ENCODE measurements around the gene ERGIC3. TPM values are rescaled to one million over a fixed set of nuclear protein-coding genes. Genes with fewer than 3 reads are reported as not detected.

The ERGIC3 gene
- total RNA-seq, 1 donor, result 331 TPM

DNA sequence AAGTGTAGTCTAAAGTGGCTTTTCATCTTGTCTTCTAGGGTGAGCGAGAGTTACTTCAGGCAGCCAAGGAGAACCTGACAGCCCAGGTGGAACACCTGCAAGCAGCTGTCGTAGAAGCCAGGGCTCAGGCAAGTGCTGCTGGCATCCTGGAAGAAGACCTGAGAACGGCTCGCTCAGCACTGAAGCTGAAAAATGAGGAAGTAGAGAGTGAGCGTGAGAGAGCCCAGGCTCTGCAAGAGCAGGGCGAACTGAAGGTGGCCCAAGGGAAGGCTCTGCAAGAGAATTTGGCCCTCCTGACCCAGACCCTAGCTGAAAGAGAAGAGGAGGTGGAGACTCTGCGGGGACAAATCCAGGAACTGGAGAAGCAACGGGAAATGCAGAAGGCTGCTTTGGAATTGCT lies 39.5 kb upstream of the ERGIC3 start:
- no peak overlapping the region for H3K4me3 ChIP-seq (ENCODE audit: low read depth, low read length)
- no peak for DNase-seq (ENCODE audit: low read depth)
- TF ChIP-seq, protein P1, sequence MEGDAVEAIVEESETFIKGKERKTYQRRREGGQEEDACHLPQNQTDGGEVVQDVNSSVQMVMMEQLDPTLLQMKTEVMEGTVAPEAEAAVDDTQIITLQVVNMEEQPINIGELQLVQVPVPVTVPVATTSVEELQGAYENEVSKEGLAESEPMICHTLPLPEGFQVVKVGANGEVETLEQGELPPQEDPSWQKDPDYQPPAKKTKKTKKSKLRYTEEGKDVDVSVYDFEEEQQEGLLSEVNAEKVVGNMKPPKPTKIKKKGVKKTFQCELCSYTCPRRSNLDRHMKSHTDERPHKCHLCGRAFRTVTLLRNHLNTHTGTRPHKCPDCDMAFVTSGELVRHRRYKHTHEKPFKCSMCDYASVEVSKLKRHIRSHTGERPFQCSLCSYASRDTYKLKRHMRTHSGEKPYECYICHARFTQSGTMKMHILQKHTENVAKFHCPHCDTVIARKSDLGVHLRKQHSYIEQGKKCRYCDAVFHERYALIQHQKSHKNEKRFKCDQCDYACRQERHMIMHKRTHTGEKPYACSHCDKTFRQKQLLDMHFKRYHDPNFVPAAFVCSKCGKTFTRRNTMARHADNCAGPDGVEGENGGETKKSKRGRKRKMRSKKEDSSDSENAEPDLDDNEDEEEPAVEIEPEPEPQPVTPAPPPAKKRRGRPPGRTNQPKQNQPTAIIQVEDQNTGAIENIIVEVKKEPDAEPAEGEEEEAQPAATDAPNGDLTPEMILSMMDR (IDR thresholded peaks at IDR 0.05; ENCODE audit: insufficient read depth, low read length), result no peak

GRCh38 chr20:35503281-35503680 lies 38.6 kb upstream of the ERGIC3 start:
- no peak for DNase-seq (ENCODE audit: low read depth)
- TF ChIP-seq, protein P1 (IDR thresholded peaks at IDR 0.05; ENCODE audit: insufficient read depth, low read length), result no peak
- no peak overlapping the region for H3K4me3 ChIP-seq (ENCODE audit: low read depth, low read length)

DNA sequence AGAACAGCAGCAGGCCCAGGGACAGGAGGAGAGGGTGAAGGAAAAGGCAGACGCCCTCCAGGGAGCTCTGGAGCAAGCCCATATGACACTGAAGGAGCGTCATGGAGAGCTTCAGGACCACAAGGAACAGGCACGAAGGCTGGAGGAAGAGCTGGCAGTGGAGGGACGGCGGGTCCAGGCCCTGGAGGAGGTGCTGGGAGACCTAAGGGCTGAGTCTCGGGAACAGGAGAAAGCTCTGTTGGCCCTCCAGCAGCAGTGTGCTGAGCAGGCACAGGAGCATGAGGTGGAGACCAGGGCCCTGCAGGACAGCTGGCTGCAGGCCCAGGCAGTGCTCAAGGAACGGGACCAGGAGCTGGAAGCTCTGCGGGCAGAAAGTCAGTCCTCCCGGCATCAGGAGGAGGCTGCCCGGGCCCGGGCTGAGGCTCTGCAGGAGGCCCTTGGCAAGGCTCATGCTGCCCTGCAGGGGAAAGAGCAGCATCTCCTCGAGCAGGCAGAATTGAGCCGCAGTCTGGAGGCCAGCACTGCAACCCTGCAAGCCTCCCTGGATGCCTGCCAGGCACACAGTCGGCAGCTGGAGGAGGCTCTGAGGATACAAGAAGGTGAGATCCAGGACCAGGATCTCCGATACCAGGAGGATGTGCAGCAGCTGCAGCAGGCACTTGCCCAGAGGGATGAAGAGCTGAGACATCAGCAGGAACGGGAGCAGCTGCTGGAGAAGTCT lies 37.9 kb upstream of the ERGIC3 start:
- DNase-seq (ENCODE audit: low read depth), result peak; percentile 8
- TF ChIP-seq, protein P1 (IDR thresholded peaks at IDR 0.05; ENCODE audit: insufficient read depth, low read length), result no peak
- no peak overlapping the region for H3K4me3 ChIP-seq (ENCODE audit: low read depth, low read length)

DNA sequence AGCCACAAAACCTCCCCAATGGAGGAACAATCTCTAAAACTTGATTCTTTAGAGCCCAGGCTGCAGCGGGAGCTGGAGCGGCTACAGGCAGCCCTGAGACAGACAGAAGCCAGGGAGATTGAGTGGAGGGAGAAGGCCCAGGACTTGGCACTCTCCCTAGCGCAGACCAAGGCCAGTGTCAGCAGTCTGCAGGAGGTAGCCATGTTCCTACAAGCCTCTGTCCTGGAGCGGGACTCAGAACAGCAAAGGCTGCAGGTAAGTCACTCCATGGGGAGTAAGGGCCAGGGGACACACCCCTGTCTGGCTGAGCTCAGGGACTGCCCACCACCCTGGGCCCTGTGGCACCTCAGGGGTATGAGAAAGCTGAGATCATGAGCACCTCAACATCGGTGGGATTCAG lies 37.1 kb upstream of the ERGIC3 start:
- no peak for DNase-seq (ENCODE audit: low read depth)
- H3K4me3 ChIP-seq (ENCODE audit: low read depth, low read length), result no peak overlapping the region
- TF ChIP-seq, protein P1 (IDR thresholded peaks at IDR 0.05; ENCODE audit: insufficient read depth, low read length), result no peak

DNA sequence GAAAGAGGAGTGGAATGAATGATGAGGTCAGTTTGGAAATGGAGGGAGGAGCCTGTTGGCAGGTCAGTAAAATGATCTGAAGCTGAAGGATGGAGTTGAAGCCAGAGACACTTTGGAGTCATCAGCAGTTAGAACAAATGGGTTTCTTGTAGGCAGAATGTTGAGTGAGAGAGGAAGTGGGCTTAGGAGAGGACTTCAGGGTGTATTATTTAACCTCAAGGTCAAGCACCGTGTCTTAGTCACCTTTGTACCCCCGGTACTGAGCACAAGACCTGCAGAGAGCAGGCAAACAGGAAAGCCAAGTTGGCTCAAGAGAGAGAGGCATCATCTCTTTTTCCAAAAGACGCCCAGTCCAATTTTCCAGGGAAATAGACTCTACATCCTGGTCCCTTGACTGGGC lies 35.7 kb upstream of the ERGIC3 start:
- DNase-seq (ENCODE audit: low read depth), result no peak
- TF ChIP-seq, protein P1 (IDR thresholded peaks at IDR 0.05; ENCODE audit: insufficient read depth, low read length), result no peak
- H3K4me3 ChIP-seq (ENCODE audit: low read depth, low read length), result no peak overlapping the region

DNA sequence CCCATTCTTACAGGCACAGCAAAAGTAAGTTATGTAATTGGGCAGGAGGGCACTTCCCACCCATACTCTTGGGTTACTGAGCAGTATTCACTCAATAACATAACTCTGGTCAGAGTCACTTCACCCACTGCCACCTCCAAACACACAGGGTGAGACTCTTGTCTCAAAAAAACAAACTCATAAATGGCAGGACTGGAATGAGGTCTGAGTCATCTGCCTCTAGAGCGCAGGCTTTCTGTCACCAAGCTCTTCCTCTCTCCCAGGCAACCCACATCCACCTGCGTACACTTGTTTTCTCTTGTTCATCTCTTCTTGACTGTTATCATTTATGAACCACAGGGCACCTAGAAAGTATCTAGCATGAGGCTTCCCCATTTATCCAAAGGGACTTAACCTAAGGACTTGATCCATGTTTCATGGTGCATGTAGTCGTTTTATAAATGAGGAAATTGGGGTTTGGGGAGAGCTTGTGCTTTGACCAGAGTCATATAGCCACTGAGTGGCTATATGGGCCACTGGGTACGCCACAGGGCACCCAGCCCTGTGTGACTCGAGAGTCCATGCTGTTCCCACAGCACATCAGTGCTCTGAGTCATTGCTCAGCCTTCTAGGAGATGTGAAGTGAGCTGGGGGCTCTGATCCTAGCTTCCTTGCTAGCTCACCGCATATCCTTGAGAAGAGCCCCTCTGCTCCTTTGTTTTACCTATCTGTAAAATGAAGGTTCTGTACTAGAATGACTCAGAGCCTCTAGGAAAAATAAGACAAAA lies 34.8 kb upstream of the ERGIC3 start:
- H3K4me3 ChIP-seq (ENCODE audit: low read depth, low read length), result no peak overlapping the region
- no peak for DNase-seq (ENCODE audit: low read depth)
- TF ChIP-seq, protein P1 (IDR thresholded peaks at IDR 0.05; ENCODE audit: insufficient read depth, low read length), result no peak

All from fibroblast of the aortic adventitia (primary cell).